ENCODE data around the gene LRP6. TPM values are rescaled to one million over a fixed set of nuclear protein-coding genes. Genes with fewer than 3 reads are reported as not detected.

The LRP6 gene
- total and polyA plus RNA-seq, 10 of the 15 experiments (the other 5 are each of a cell fraction or from before 2014, with no cell fraction given) = 1.5 to 14.9 (median 6.1) TPM

DNA sequence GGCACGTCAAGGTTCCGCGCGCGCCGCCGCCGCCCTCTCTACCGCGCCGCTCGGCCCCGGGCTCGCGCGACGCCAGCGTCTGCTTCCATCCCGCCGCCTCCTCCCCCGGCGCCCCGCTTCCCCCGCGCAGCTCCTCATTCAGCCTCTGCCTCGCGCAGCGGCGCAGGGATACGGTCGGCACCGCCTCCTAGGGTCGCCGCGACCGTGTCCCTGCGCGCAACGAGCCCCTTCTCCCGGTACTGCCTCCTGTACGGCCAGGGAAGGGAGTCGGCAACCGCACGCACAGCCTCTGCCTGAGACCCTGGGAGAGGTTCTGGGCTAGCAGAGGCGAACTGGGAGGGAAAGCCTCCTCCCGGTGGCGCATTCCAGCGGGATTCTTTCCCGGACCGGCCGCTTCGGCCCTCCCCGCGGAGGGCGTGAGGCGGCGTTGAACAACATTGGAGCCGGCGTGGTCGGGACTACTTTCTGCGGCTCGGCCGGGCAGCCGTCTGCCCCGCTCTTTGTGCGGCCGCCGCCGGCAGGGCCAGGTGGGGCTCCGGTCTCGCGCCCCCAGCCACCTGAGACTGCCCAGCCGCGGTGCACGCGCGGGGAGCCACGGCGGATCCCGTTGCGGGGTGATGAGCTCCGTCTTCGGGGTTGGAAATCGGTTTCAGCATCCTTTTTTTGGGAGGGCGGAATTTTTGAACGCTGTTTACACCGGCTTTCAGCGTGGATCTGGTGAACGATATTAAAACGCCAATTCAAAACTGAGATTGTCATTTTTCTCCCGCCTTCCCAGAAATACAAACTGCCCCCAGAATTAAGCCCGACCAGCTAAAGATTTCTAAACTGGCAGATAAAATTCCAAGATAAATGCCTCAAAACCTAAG lies at the start of gene LRP6 (continued):
- TF ChIP-seq, protein P1, sequence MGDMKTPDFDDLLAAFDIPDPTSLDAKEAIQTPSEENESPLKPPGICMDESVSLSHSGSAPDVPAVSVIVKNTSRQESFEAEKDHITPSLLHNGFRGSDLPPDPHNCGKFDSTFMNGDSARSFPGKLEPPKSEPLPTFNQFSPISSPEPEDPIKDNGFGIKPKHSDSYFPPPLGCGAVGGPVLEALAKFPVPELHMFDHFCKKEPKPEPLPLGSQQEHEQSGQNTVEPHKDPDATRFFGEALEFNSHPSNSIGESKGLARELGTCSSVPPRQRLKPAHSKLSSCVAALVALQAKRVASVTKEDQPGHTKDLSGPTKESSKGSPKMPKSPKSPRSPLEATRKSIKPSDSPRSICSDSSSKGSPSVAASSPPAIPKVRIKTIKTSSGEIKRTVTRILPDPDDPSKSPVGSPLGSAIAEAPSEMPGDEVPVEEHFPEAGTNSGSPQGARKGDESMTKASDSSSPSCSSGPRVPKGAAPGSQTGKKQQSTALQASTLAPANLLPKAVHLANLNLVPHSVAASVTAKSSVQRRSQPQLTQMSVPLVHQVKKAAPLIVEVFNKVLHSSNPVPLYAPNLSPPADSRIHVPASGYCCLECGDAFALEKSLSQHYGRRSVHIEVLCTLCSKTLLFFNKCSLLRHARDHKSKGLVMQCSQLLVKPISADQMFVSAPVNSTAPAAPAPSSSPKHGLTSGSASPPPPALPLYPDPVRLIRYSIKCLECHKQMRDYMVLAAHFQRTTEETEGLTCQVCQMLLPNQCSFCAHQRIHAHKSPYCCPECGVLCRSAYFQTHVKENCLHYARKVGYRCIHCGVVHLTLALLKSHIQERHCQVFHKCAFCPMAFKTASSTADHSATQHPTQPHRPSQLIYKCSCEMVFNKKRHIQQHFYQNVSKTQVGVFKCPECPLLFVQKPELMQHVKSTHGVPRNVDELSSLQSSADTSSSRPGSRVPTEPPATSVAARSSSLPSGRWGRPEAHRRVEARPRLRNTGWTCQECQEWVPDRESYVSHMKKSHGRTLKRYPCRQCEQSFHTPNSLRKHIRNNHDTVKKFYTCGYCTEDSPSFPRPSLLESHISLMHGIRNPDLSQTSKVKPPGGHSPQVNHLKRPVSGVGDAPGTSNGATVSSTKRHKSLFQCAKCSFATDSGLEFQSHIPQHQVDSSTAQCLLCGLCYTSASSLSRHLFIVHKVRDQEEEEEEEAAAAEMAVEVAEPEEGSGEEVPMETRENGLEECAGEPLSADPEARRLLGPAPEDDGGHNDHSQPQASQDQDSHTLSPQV (IDR thresholded peaks at IDR 0.05) = no peak
- TF ChIP-seq PAX8 (IDR thresholded peaks at IDR 0.05) (no peak), RB1 (IDR thresholded peaks at IDR 0.05; ENCODE audit: borderline replicate concordance) (peak; percentile 92), ZNF217 (IDR thresholded peaks at IDR 0.05) (peak; percentile 72; the same call in 1 of the 2 replicates), POU2F2 (IDR thresholded peaks at IDR 0.05; ENCODE audit: borderline replicate concordance, low read depth, low read length) (no peak), CHD4 (IDR thresholded peaks at IDR 0.05) (no peak), ZZZ3 (IDR thresholded peaks at IDR 0.05; ENCODE audit: control insufficient read depth, insufficient read length, low read depth) (no peak), RUNX3 (IDR thresholded peaks at IDR 0.05; ENCODE audit: low read length) (peak; percentile 78), POLR2AphosphoS2 (IDR thresholded peaks at IDR 0.05; ENCODE audit: low read depth, low read length) (no peak), POLR2AphosphoS5 (IDR thresholded peaks at IDR 0.05; ENCODE audit: low read length) (peak; percentile 74), ETV6 (conservative IDR thresholded peaks at IDR 0.05 in 1 of 2, IDR thresholded peaks at IDR 0.05 in 1 of 2; ENCODE audit: borderline replicate concordance in 1 of 2, low read depth in 1 of 2) (no peak), POLR2A (IDR thresholded peaks at IDR 0.05; ENCODE audit: low read depth, low read length) (peak; percentile 80), EED (IDR thresholded peaks at IDR 0.05; ENCODE audit: low read depth) (peak; percentile 84), SMAD1 (IDR thresholded peaks at IDR 0.05; ENCODE audit: low read depth, partially characterized antibody) (no peak), FOS (IDR thresholded peaks at IDR 0.05; ENCODE audit: borderline replicate concordance, extremely low read depth, insufficient read length) (no peak)
- TF ChIP-seq, protein P2, sequence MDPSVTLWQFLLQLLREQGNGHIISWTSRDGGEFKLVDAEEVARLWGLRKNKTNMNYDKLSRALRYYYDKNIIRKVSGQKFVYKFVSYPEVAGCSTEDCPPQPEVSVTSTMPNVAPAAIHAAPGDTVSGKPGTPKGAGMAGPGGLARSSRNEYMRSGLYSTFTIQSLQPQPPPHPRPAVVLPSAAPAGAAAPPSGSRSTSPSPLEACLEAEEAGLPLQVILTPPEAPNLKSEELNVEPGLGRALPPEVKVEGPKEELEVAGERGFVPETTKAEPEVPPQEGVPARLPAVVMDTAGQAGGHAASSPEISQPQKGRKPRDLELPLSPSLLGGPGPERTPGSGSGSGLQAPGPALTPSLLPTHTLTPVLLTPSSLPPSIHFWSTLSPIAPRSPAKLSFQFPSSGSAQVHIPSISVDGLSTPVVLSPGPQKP (IDR thresholded peaks at IDR 0.05; ENCODE audit: low read depth, low read length) = no peak
- TF ChIP-seq, protein P3, sequence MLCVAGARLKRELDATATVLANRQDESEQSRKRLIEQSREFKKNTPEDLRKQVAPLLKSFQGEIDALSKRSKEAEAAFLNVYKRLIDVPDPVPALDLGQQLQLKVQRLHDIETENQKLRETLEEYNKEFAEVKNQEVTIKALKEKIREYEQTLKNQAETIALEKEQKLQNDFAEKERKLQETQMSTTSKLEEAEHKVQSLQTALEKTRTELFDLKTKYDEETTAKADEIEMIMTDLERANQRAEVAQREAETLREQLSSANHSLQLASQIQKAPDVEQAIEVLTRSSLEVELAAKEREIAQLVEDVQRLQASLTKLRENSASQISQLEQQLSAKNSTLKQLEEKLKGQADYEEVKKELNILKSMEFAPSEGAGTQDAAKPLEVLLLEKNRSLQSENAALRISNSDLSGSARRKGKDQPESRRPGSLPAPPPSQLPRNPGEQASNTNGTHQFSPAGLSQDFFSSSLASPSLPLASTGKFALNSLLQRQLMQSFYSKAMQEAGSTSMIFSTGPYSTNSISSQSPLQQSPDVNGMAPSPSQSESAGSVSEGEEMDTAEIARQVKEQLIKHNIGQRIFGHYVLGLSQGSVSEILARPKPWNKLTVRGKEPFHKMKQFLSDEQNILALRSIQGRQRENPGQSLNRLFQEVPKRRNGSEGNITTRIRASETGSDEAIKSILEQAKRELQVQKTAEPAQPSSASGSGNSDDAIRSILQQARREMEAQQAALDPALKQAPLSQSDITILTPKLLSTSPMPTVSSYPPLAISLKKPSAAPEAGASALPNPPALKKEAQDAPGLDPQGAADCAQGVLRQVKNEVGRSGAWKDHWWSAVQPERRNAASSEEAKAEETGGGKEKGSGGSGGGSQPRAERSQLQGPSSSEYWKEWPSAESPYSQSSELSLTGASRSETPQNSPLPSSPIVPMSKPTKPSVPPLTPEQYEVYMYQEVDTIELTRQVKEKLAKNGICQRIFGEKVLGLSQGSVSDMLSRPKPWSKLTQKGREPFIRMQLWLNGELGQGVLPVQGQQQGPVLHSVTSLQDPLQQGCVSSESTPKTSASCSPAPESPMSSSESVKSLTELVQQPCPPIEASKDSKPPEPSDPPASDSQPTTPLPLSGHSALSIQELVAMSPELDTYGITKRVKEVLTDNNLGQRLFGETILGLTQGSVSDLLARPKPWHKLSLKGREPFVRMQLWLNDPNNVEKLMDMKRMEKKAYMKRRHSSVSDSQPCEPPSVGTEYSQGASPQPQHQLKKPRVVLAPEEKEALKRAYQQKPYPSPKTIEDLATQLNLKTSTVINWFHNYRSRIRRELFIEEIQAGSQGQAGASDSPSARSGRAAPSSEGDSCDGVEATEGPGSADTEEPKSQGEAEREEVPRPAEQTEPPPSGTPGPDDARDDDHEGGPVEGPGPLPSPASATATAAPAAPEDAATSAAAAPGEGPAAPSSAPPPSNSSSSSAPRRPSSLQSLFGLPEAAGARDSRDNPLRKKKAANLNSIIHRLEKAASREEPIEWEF (IDR thresholded peaks at IDR 0.05; ENCODE audit: insufficient replicate concordance, low read depth, low read length) = no peak
- TF ChIP-seq, protein P4, sequence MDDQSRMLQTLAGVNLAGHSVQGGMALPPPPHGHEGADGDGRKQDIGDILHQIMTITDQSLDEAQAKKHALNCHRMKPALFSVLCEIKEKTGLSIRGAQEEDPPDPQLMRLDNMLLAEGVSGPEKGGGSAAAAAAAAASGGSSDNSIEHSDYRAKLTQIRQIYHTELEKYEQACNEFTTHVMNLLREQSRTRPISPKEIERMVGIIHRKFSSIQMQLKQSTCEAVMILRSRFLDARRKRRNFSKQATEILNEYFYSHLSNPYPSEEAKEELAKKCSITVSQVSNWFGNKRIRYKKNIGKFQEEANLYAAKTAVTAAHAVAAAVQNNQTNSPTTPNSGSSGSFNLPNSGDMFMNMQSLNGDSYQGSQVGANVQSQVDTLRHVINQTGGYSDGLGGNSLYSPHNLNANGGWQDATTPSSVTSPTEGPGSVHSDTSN (IDR thresholded peaks at IDR 0.05; ENCODE audit: insufficient replicate concordance, low read depth, low read length) = peak; percentile 70

All from GM12878 (cell line).